Mesothelial cell of epicardium (in vitro differentiated cells): ENCODE data around the gene TULP4. TPM values are rescaled to one million over a fixed set of nuclear protein-coding genes. Genes with fewer than 3 reads are reported as not detected.

ENCODE experiments used
- DNase-seq, 2 experiments: peaks; one replicate each; pipeline ENCODE4 v3.0.0; 2021; ENCODE audit warnings: low spot score in 2 of 2; ENCODE audit not compliant: unreplicated experiment in 2 of 2
- H3K27ac Mint-ChIP-seq: 2 replicates; pipeline ENCODE4 v1.8.0; 2021; ENCODE audit warnings: mixed read lengths
- H3K27me3 Mint-ChIP-seq: 2 replicates; pipeline ENCODE4 v1.8.0; 2021; ENCODE audit warnings: low read depth, mixed read lengths
- H3K36me3 Mint-ChIP-seq: 2 replicates; pipeline ENCODE4 v1.8.0; 2021; ENCODE audit warnings: mixed read lengths
- H3K4me1 Mint-ChIP-seq: 2 replicates; pipeline ENCODE4 v1.8.0; 2021; ENCODE audit warnings: mixed read lengths
- H3K4me3 Mint-ChIP-seq: 2 replicates; pipeline ENCODE4 v1.8.0; 2021; ENCODE audit warnings: mild to moderate bottlenecking, moderate library complexity, mixed read lengths
- H3K9me3 Mint-ChIP-seq: 2 replicates; pipeline ENCODE4 v1.8.0; 2021; ENCODE audit warnings: mixed read lengths
- CTCF ChIP-seq: fragments of 200-600 bp; sonication (generic); IDR thresholded peaks from one replicate; pipeline ENCODE4 v1.5.0; 2021; ENCODE audit warnings: antibody characterized with exemption; ENCODE audit not compliant: unreplicated experiment
- total RNA-seq: library from RNA; stranded (reverse); gene quantifications from 3 replicates; pipeline ENCODE4 v1.2.1, GENCODE V29; 2021

The TULP4 gene
- total RNA-seq, 1 donor from 2014 or later: 135 TPM

GRCh38 chr6:158481690-158482473 lies 169.6 kb downstream of the TULP4 start:
- TF ChIP-seq CTCF: no peak
- Mint-ChIP-seq H3K4me1 (no peaks in the 10 kb centered on the region), H3K36me3 (peaks cover 41% of the 10 kb centered on the region), H3K27me3 (no peaks in the 10 kb centered on the region), H3K4me3 (no peak overlapping the region), H3K27ac (no peak overlapping the region), H3K9me3 (peaks cover 4% of the 10 kb centered on the region)
- no peak for DNase-seq

- H3K27me3 Mint-ChIP-seq: no peaks in the 10 kb centered on the region
- no peak overlapping the region for H3K27ac Mint-ChIP-seq
- no peak for TF ChIP-seq CTCF
- no peak overlapping the region for H3K4me3 Mint-ChIP-seq
- H3K9me3 Mint-ChIP-seq: no peaks in the 10 kb centered on the region
- peaks cover 35% of the 10 kb centered on the region for H3K36me3 Mint-ChIP-seq
- no peaks in the 10 kb centered on the region for H3K4me1 Mint-ChIP-seq
- DNase-seq: no peak
Observed at GRCh38 chr6:158485431-158485830, 173.2 kb downstream of the TULP4 start.

GRCh38 chr6:158487495-158487894 lies 175.2 kb downstream of the TULP4 start:
- no peak for DNase-seq

GRCh38 chr6:158488065-158488464 lies 175.8 kb downstream of the TULP4 start:
- DNase-seq: no peak
- Mint-ChIP-seq H3K4me1 (no peaks in the 10 kb centered on the region), H3K9me3 (no peaks in the 10 kb centered on the region), H3K27ac (no peak overlapping the region), H3K36me3 (peaks cover 31% of the 10 kb centered on the region), H3K4me3 (no peak overlapping the region), H3K27me3 (no peaks in the 10 kb centered on the region)
- no peak for TF ChIP-seq CTCF

More at GRCh38 chr6:158487495-158487894, 175.2 kb downstream of the TULP4 start:
- no peak for TF ChIP-seq CTCF
- no peaks in the 10 kb centered on the region for H3K27me3 Mint-ChIP-seq
- H3K36me3 Mint-ChIP-seq: peaks cover 30% of the 10 kb centered on the region
- no peaks in the 10 kb centered on the region for H3K4me1 Mint-ChIP-seq
- no peak overlapping the region for H3K4me3 Mint-ChIP-seq
- no peaks in the 10 kb centered on the region for H3K9me3 Mint-ChIP-seq
- no peak overlapping the region for H3K27ac Mint-ChIP-seq

GRCh38 chr6:158489441-158489840 lies 177.2 kb downstream of the TULP4 start:
- no peak overlapping the region for H3K27ac Mint-ChIP-seq
- DNase-seq: no peak
- no peak for TF ChIP-seq CTCF
- no peaks in the 10 kb centered on the region for H3K9me3 Mint-ChIP-seq
- no peak overlapping the region for H3K4me3 Mint-ChIP-seq
- no peaks in the 10 kb centered on the region for H3K4me1 Mint-ChIP-seq
- peaks cover 38% of the 10 kb centered on the region for H3K36me3 Mint-ChIP-seq
- no peaks in the 10 kb centered on the region for H3K27me3 Mint-ChIP-seq
